HEK293 (cell line): ENCODE results near the gene UBE2J2.

Source experiments
- CTCF ChIP-seq: fragments of 450-650 bp; formaldehyde crosslinking; IDR thresholded peaks from 2 replicates; pipeline ENCODE4 v1.5.1; 2016; ENCODE audit warnings: missing biosample characterization, missing genetic modification characterization
- KLF9 ChIP-seq: fragments of 450-650 bp; formaldehyde crosslinking; IDR thresholded peaks from 2 replicates; pipeline ENCODE4 v1.5.1; 2016; ENCODE audit warnings: missing biosample characterization, missing genetic modification characterization, low read depth
- TCF7L2 ChIP-seq: IDR thresholded peaks from 2 replicates; pipeline ENCODE4 v1.6.1; 2011; ENCODE audit warnings: low read depth, mild to moderate bottlenecking, inconsistent platforms, low read length, moderate library complexity, borderline replicate concordance
- YY1 ChIP-seq: fragments of 450-650 bp; formaldehyde crosslinking; IDR thresholded peaks from 2 replicates; pipeline ENCODE4 v1.5.1; 2018; ENCODE audit warnings: missing biosample characterization, missing genetic modification characterization
- ZBTB7A ChIP-seq: fragments of 450-650 bp; formaldehyde crosslinking; IDR thresholded peaks from 2 replicates; pipeline ENCODE4 v1.5.1; 2016; ENCODE audit warnings: low read depth, missing biosample characterization, missing genetic modification characterization
- ZNF133 ChIP-seq: fragments of 450-650 bp; formaldehyde crosslinking; IDR thresholded peaks from 2 replicates; pipeline ENCODE4 v1.5.1; 2016; ENCODE audit warnings: missing biosample characterization, missing genetic modification characterization
- ZNF23 ChIP-seq: fragments of 450-650 bp; formaldehyde crosslinking; IDR thresholded peaks from 2 replicates; pipeline ENCODE4 v1.5.1; 2016; ENCODE audit warnings: missing biosample characterization, missing genetic modification characterization, borderline replicate concordance
- ZNF239 ChIP-seq: fragments of 450-650 bp; formaldehyde crosslinking; IDR thresholded peaks from 2 replicates; pipeline ENCODE4 v1.5.1; 2016; ENCODE audit warnings: missing biosample characterization, missing genetic modification characterization
- ZNF248 ChIP-seq: fragments of 450-650 bp; formaldehyde crosslinking; IDR thresholded peaks from 2 replicates; pipeline ENCODE4 v1.5.1; 2017; ENCODE audit warnings: missing biosample characterization, missing genetic modification characterization
- ZNF274 ChIP-seq, 2 experiments: fragments of 200-500 bp in 1 of 2; fragments of 450-650 bp in 1 of 2; sonication (Bioruptor generic) in 1 of 2; formaldehyde crosslinking in 1 of 2; IDR thresholded peaks; 2 replicates each; pipeline versions ENCODE4 v1.5.1 to v1.6.1; 2014 to 2016; ENCODE audit warnings: borderline replicate concordance in 1 of 2, inconsistent platforms in 1 of 2, low read length in 1 of 2, missing biosample characterization in 1 of 2, missing genetic modification characterization in 1 of 2
- ZNF555 ChIP-seq: fragments of 450-650 bp; formaldehyde crosslinking; conservative IDR thresholded peaks from 2 replicates; pipeline ENCODE4 v1.5.1; 2017; ENCODE audit warnings: missing biosample characterization, mild to moderate bottlenecking, missing genetic modification characterization, inconsistent platforms
- ZNF792 ChIP-seq: fragments of 450-650 bp; formaldehyde crosslinking; IDR thresholded peaks from 2 replicates; pipeline ENCODE4 v1.5.1; 2016; ENCODE audit warnings: missing biosample characterization, missing genetic modification characterization
- ZXDB ChIP-seq: fragments of 450-650 bp; formaldehyde crosslinking; IDR thresholded peaks from 2 replicates; pipeline ENCODE4 v1.5.1; 2016; ENCODE audit warnings: missing biosample characterization, missing genetic modification characterization

DNA sequence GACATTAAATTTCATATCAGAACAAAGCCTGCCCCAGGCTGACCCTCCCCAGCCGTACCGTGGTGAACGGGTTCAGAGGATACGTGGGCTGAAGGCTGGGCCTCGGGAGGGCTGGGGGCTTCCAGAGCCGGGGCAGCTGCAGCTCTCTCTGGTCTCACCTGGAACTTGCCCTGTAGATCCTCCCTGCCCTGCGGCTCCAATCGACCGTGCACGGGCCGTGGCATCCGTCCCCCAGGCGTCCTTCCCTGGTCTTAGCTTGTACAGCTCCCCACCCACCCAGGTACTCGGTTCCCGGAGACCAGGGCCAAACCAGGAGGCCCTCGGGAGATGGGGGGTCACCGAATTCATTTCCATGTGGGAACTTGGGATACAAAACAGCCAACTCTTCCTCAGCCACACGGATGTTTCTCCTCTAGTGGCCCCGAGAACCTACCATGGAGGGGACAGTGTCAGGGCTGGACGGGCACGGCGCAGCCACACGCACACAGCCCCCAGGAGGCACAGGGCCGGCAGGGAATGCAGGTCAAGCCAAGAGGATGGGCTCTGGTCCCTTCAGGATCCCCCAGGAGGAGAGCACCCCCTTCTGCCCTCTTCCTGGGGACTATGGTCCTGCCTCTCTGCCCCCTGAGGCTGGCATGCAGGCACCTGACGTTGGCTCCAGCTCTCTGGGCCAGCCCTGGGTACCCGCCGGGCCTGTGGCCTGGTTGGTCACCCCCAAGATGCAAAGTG lies 38.5 kb downstream of the UBE2J2 start:
- no peak for TF ChIP-seq ZXDB
- no peak for TF ChIP-seq CTCF (tag by site-specific recombination)
- no peak for TF ChIP-seq ZNF555
- TF ChIP-seq ZNF133, result no peak
- no peak for TF ChIP-seq KLF9
- TF ChIP-seq ZBTB7A, result no peak
- TF ChIP-seq YY1 (tag by site-specific recombination), result no peak
- no peak for TF ChIP-seq TCF7L2
- no peak for TF ChIP-seq ZNF792
- TF ChIP-seq ZNF239, result no peak
- TF ChIP-seq ZNF248 (tag by site-specific recombination), result no peak
- TF ChIP-seq ZNF23 (tag by site-specific recombination), result no peak
- TF ChIP-seq ZNF274 (IDR thresholded peaks at IDR 0.05; ENCODE audit: low read length), result no peak
- TF ChIP-seq ZNF274 (tag by site-specific recombination; IDR thresholded peaks at IDR 0.05; ENCODE audit: borderline replicate concordance), result no peak
